H9 (cell line): ENCODE measurements around the gene EIF1AY. TPM values are rescaled to one million over a fixed set of nuclear protein-coding genes. Genes with fewer than 3 reads are reported as not detected.

Experiments
- DNase-seq: peaks from one replicate; pipeline ENCODE4 v3.0.0-alpha.2; 2017
- H2AFZ ChIP-seq: one replicate; pipeline ENCODE4 v1.6.1; 2013; ENCODE audit warnings: mild to moderate bottlenecking, low read length, control low read depth, moderate library complexity
- H2AK5ac ChIP-seq: 2 replicates; pipeline ENCODE4 v1.6.1; 2013; ENCODE audit warnings: low read length, control low read depth, mixed read lengths; ENCODE audit not compliant: insufficient read length
- H2BK120ac ChIP-seq: one replicate; pipeline ENCODE4 v1.6.1; 2013; ENCODE audit warnings: low read depth, mild to moderate bottlenecking, low read length, control low read depth, inconsistent platforms; ENCODE audit not compliant: poor library complexity, severe bottlenecking
- H2BK12ac ChIP-seq: 2 replicates; pipeline ENCODE4 v1.6.1; 2013; ENCODE audit warnings: low read length, control low read depth, mixed read lengths, low read depth; ENCODE audit not compliant: insufficient read length
- H2BK15ac ChIP-seq: 2 replicates; pipeline ENCODE4 v1.6.1; 2013; ENCODE audit warnings: low read depth, low read length, control low read depth
- H2BK20ac ChIP-seq: one replicate; pipeline ENCODE4 v1.6.1; 2013; ENCODE audit warnings: low read depth, mild to moderate bottlenecking, low read length, control low read depth, inconsistent platforms; ENCODE audit not compliant: poor library complexity, severe bottlenecking
- H2BK5ac ChIP-seq: 2 replicates; pipeline ENCODE4 v1.6.1; 2013; ENCODE audit warnings: low read length, control low read depth, mixed read lengths; ENCODE audit not compliant: insufficient read length
- H3K14ac ChIP-seq: 2 replicates; pipeline ENCODE4 v1.6.1; 2013; ENCODE audit warnings: low read length, control low read depth; ENCODE audit not compliant: insufficient read depth
- H3K18ac ChIP-seq: 2 replicates; pipeline ENCODE4 v1.6.1; 2013; ENCODE audit warnings: low read depth, mild to moderate bottlenecking, mixed read lengths, low read length, control low read depth; ENCODE audit not compliant: insufficient read length
- H3K23ac ChIP-seq: 2 replicates; pipeline ENCODE4 v1.6.1; 2013; ENCODE audit warnings: low read length, control low read depth, mixed read lengths, low read depth; ENCODE audit not compliant: insufficient read length
- H3K23me2 ChIP-seq: 2 replicates; pipeline ENCODE4 v1.6.1; 2013; ENCODE audit warnings: low read depth, mild to moderate bottlenecking, mixed read lengths, low read length, control low read depth; ENCODE audit not compliant: insufficient read length, poor library complexity, severe bottlenecking
- H3K27ac ChIP-seq: 2 replicates; pipeline ENCODE4 v1.5.1; 2013; ENCODE audit warnings: low read length, control low read depth, mixed read lengths, low read depth; ENCODE audit not compliant: insufficient read length
- H3K27me3 ChIP-seq: 2 replicates; pipeline ENCODE4 v1.6.1; 2013; ENCODE audit warnings: low read length, control low read depth, inconsistent platforms; ENCODE audit not compliant: insufficient read depth
- H3K4ac ChIP-seq: 2 replicates; pipeline ENCODE4 v1.6.1; 2013; ENCODE audit warnings: low read depth, mild to moderate bottlenecking, control low read depth, inconsistent platforms, low read length, moderate library complexity
- H3K4me1 ChIP-seq: 2 replicates; pipeline ENCODE4 v1.6.1; 2013; ENCODE audit warnings: low read length, control low read depth, inconsistent platforms; ENCODE audit not compliant: insufficient read depth
- H3K4me2 ChIP-seq: 2 replicates; pipeline ENCODE4 v1.6.1; 2013; ENCODE audit warnings: low read length, control low read depth, mixed read lengths; ENCODE audit not compliant: insufficient read length, insufficient read depth
- H3K56ac ChIP-seq: 2 replicates; pipeline ENCODE4 v1.6.1; 2013; ENCODE audit warnings: low read depth, mild to moderate bottlenecking, mixed read lengths, low read length, control low read depth; ENCODE audit not compliant: insufficient read length
- H3K79me1 ChIP-seq: 2 replicates; pipeline ENCODE4 v1.6.1; 2013; ENCODE audit warnings: low read depth, mild to moderate bottlenecking, moderate library complexity, low read length, control low read depth, inconsistent platforms; ENCODE audit not compliant: insufficient read depth, poor library complexity, severe bottlenecking
- H3K79me2 ChIP-seq: 2 replicates; pipeline ENCODE4 v1.6.1; 2013; ENCODE audit warnings: low read length, control low read depth, inconsistent platforms; ENCODE audit not compliant: insufficient read depth
- H3K9ac ChIP-seq: 2 replicates; pipeline ENCODE4 v1.6.1; 2013; ENCODE audit warnings: low read length, control low read depth, mixed read lengths; ENCODE audit not compliant: insufficient read length; ENCODE audit errors: extremely low read depth
- H3K9me3 ChIP-seq: one replicate; pipeline ENCODE4 v1.6.1; 2013; ENCODE audit warnings: low read depth, low read length, inconsistent platforms; ENCODE audit not compliant: control insufficient read depth
- H3T11ph ChIP-seq: one replicate; pipeline ENCODE4 v1.6.1; 2013; ENCODE audit warnings: mild to moderate bottlenecking, low read length, control low read depth, inconsistent platforms
- H4K20me1 ChIP-seq: one replicate; pipeline ENCODE4 v1.6.1; 2013; ENCODE audit not compliant: control insufficient read depth, insufficient read length, insufficient read depth
- H4K5ac ChIP-seq: 2 replicates; pipeline ENCODE4 v1.6.1; 2013; ENCODE audit warnings: low read depth, mild to moderate bottlenecking, mixed read lengths, low read length, control low read depth; ENCODE audit not compliant: insufficient read length
- H4K8ac ChIP-seq: replicated peaks from 2 replicates; pipeline ENCODE4 v1.6.1; 2013; ENCODE audit warnings: low read length, control low read depth, mixed read lengths, low read depth; ENCODE audit not compliant: insufficient read length
- H4K91ac ChIP-seq: 2 replicates; pipeline ENCODE4 v1.6.1; 2013; ENCODE audit warnings: low read depth, mild to moderate bottlenecking, moderate library complexity, mixed read lengths, low read length, control low read depth; ENCODE audit not compliant: insufficient read length
- H3K27ac Mint-ChIP-seq, 3 experiments: 2 replicates in 2 of 3; 3 replicates in 1 of 3; pipeline ENCODE4 v1.8.0; 2020 to 2021; ENCODE audit warnings: mixed read lengths in 3 of 3, mild to moderate bottlenecking in 1 of 3, moderate library complexity in 1 of 3
- H3K27me3 Mint-ChIP-seq: 2 replicates; pipeline ENCODE4 v1.8.0; 2021; ENCODE audit warnings: low read depth, mild to moderate bottlenecking, moderate library complexity, mixed read lengths
- H3K36me3 Mint-ChIP-seq, 3 experiments: 2 replicates in 2 of 3; 3 replicates in 1 of 3; pipeline ENCODE4 v1.8.0; 2020 to 2021; ENCODE audit warnings: low read depth in 3 of 3, mixed read lengths in 3 of 3; ENCODE audit not compliant: insufficient read depth in 1 of 3
- H3K4me1 Mint-ChIP-seq, 2 experiments: 2 replicates each; pipeline ENCODE4 v1.8.0; 2020; ENCODE audit warnings: mixed read lengths in 2 of 2
- H3K4me3 Mint-ChIP-seq, 2 experiments: 2 replicates in 1 of 2; 3 replicates in 1 of 2; pipeline ENCODE4 v1.8.0; 2020 to 2021; ENCODE audit warnings: mild to moderate bottlenecking in 2 of 2, mixed read lengths in 2 of 2, moderate library complexity in 1 of 2
- H3K9me3 Mint-ChIP-seq, 2 experiments: 2 replicates in 1 of 2; 3 replicates in 1 of 2; pipeline ENCODE4 v1.8.0; 2020; ENCODE audit warnings: mild to moderate bottlenecking in 2 of 2, mixed read lengths in 2 of 2, moderate library complexity in 1 of 2
- WGBS: extraction: QIAGEN DNeasy Blood & Tissue Kit; methylation state at CpG from one replicate; pipeline ENCODE4 v1.1.7; 2013; ENCODE audit warnings: missing lambda C conversion rate, low lambda C conversion rate, mixed read lengths; ENCODE audit not compliant: insufficient read length; ENCODE audit errors: extremely low coverage; 5-methylcytosine and 5-hydroxymethylcytosine counted together
- total RNA-seq: library from RNA; stranded (reverse); gene quantifications from 2 replicates; pipeline ENCODE4 v1.2.1, GENCODE V29; 2021
- TF ChIP-seq, protein P1 (sequence below): fragments of 200-600 bp; sonication (generic); conservative IDR thresholded peaks from 3 replicates; pipeline ENCODE4 v1.8.0; 2021; ENCODE audit warnings: antibody characterized with exemption, mild to moderate bottlenecking

EIF1AY gene
- total RNA-seq, 1 experiment from 2014 or later = not detected

DNA sequence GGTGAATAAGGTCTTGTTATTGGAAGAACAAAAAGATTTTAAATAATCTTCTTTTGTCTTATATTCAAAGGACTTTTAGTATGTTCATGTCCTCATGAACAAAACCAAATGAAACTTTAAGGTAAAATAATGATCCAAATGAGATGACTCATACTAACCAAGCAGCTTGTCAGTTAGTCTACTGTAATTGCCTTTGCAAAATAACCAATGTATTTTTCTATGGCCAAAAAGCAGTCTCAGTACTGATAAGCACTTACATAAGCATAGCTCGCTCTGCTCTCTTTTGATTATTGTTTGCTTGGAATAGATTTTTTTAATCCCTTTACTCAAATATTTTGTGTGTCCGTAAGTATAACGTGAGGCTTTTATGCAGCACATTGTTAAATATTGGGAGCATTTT is 4.3 kb upstream of the EIF1AY start:
- H2AFZ ChIP-seq = no peak overlapping the region
- H2BK120ac ChIP-seq = no peak overlapping the region
- no peak overlapping the region for H2BK5ac ChIP-seq
- no peaks in the 10 kb centered on the region for H3K23me2 ChIP-seq
- no peaks in the 10 kb centered on the region for H3K9me3 Mint-ChIP-seq
- H3K23ac ChIP-seq = no peak overlapping the region
- no peaks in the 10 kb centered on the region for H3K27me3 ChIP-seq
- H3K79me2 ChIP-seq = no peaks in the 10 kb centered on the region
- H3T11ph ChIP-seq = no peak overlapping the region
- no peak overlapping the region for H3K27ac Mint-ChIP-seq
- DNase-seq = no peak
- H4K20me1 ChIP-seq = no peaks in the 10 kb centered on the region
- no peak overlapping the region for H3K4ac ChIP-seq
- no peak overlapping the region for H2AK5ac ChIP-seq
- no peak overlapping the region for H2BK12ac ChIP-seq
- H3K18ac ChIP-seq = no peak overlapping the region
- no peaks in the 10 kb centered on the region for H3K4me1 ChIP-seq
- H4K8ac ChIP-seq = no peak overlapping the region
- H3K36me3 Mint-ChIP-seq = no peaks in the 10 kb centered on the region
- H3K4me2 ChIP-seq = no peak overlapping the region
- TF ChIP-seq, protein P1, sequence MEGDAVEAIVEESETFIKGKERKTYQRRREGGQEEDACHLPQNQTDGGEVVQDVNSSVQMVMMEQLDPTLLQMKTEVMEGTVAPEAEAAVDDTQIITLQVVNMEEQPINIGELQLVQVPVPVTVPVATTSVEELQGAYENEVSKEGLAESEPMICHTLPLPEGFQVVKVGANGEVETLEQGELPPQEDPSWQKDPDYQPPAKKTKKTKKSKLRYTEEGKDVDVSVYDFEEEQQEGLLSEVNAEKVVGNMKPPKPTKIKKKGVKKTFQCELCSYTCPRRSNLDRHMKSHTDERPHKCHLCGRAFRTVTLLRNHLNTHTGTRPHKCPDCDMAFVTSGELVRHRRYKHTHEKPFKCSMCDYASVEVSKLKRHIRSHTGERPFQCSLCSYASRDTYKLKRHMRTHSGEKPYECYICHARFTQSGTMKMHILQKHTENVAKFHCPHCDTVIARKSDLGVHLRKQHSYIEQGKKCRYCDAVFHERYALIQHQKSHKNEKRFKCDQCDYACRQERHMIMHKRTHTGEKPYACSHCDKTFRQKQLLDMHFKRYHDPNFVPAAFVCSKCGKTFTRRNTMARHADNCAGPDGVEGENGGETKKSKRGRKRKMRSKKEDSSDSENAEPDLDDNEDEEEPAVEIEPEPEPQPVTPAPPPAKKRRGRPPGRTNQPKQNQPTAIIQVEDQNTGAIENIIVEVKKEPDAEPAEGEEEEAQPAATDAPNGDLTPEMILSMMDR = no peak
- no peaks in the 10 kb centered on the region for H3K27me3 Mint-ChIP-seq
- no peak overlapping the region for H4K5ac ChIP-seq
- no peak overlapping the region for H3K9ac ChIP-seq
- H3K14ac ChIP-seq = no peak overlapping the region
- no peaks in the 10 kb centered on the region for H3K79me1 ChIP-seq
- no peak overlapping the region for H4K91ac ChIP-seq
- no peak overlapping the region for H3K56ac ChIP-seq
- no peak overlapping the region for H2BK20ac ChIP-seq
- no CpG with 5 or more reads among the region's 3 CpGs for WGBS
- no peaks in the 10 kb centered on the region for H3K9me3 ChIP-seq
- H3K27ac ChIP-seq = no peak overlapping the region
- no peak overlapping the region for H3K4me3 Mint-ChIP-seq
- no peaks in the 10 kb centered on the region for H3K4me1 Mint-ChIP-seq
- H2BK15ac ChIP-seq = no peak overlapping the region
